ENCODE results near the gene CEMIP. TPM values are rescaled to one million over a fixed set of nuclear protein-coding genes. Genes with fewer than 3 reads are reported as not detected.

CEMIP gene
- total and polyA plus RNA-seq, 2 of the 13 experiments (the other 11 are each of a cell fraction or from before 2014, with no cell fraction given): 4.3 to 28.5 TPM

DNA sequence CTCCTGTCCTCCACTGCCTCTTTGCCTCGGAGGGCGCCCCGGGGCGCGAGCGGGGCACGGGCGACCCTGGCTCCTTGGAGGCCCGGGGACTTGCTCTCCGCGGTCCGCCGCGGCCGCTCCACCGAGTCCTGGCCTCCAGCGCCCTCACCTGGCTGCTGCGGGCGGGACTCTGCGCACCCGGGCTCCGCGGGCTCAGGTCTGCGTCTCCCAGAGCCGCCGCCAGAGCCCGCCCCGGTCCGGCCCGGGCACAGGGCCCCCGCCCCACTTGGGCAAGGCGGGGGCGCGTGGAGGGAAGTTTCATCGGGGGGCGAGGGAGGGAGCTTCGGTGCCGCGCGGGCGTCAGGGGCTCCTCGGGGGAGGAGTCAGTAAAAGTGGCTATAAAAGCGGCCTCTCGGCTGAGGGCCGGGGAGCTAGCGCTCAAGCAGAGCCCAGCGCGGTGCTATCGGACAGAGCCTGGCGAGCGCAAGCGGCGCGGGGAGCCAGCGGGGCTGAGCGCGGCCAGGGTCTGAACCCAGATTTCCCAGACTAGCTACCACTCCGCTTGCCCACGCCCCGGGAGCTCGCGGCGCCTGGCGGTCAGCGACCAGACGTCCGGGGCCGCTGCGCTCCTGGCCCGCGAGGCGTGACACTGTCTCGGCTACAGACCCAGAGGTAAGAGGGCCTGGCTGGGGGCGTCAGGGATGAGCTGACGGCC, at the start of gene CEMIP (continued):
- TF ChIP-seq, protein P1, sequence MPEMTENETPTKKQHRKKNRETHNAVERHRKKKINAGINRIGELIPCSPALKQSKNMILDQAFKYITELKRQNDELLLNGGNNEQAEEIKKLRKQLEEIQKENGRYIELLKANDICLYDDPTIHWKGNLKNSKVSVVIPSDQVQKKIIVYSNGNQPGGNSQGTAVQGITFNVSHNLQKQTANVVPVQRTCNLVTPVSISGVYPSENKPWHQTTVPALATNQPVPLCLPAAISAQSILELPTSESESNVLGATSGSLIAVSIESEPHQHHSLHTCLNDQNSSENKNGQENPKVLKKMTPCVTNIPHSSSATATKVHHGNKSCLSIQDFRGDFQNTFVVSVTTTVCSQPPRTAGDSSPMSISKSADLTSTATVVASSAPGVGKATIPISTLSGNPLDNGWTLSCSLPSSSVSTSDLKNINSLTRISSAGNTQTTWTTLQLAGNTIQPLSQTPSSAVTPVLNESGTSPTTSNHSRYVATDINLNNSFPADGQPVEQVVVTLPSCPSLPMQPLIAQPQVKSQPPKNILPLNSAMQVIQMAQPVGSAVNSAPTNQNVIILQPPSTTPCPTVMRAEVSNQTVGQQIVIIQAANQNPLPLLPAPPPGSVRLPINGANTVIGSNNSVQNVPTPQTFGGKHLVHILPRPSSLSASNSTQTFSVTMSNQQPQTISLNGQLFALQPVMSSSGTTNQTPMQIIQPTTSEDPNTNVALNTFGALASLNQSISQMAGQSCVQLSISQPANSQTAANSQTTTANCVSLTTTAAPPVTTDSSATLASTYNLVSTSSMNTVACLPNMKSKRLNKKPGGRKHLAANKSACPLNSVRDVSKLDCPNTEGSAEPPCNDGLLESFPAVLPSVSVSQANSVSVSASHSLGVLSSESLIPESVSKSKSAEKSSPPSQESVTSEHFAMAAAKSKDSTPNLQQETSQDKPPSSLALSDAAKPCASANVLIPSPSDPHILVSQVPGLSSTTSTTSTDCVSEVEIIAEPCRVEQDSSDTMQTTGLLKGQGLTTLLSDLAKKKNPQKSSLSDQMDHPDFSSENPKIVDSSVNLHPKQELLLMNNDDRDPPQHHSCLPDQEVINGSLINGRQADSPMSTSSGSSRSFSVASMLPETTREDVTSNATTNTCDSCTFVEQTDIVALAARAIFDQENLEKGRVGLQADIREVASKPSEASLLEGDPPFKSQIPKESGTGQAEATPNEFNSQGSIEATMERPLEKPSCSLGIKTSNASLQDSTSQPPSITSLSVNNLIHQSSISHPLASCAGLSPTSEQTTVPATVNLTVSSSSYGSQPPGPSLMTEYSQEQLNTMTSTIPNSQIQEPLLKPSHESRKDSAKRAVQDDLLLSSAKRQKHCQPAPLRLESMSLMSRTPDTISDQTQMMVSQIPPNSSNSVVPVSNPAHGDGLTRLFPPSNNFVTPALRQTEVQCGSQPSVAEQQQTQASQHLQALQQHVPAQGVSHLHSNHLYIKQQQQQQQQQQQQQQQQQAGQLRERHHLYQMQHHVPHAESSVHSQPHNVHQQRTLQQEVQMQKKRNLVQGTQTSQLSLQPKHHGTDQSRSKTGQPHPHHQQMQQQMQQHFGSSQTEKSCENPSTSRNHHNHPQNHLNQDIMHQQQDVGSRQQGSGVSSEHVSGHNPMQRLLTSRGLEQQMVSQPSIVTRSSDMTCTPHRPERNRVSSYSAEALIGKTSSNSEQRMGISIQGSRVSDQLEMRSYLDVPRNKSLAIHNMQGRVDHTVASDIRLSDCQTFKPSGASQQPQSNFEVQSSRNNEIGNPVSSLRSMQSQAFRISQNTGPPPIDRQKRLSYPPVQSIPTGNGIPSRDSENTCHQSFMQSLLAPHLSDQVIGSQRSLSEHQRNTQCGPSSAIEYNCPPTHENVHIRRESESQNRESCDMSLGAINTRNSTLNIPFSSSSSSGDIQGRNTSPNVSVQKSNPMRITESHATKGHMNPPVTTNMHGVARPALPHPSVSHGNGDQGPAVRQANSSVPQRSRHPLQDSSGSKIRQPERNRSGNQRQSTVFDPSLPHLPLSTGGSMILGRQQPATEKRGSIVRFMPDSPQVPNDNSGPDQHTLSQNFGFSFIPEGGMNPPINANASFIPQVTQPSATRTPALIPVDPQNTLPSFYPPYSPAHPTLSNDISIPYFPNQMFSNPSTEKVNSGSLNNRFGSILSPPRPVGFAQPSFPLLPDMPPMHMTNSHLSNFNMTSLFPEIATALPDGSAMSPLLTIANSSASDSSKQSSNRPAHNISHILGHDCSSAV (CRISPR knock-in tag; IDR thresholded peaks at IDR 0.05; ENCODE audit: borderline replicate concordance): no peak
- TF ChIP-seq THAP11 (CRISPR knock-in tag; IDR thresholded peaks at IDR 0.05) (no peak), ZNF513 (CRISPR knock-in tag; conservative IDR thresholded peaks at IDR 0.05) (no peak), ZNF468 (CRISPR knock-in tag; IDR thresholded peaks at IDR 0.05) (no peak), BCL6 (CRISPR knock-in tag; IDR thresholded peaks at IDR 0.05) (no peak), ZXDC (CRISPR knock-in tag; IDR thresholded peaks at IDR 0.05) (no peak; the same call in 1 of the 2 replicates), ZBTB42 (CRISPR knock-in tag; IDR thresholded peaks at IDR 0.05) (0 out of 2 replicates have a peak, but pooled peaks have one; percentile 47), KDM5B (CRISPR knock-in tag; IDR thresholded peaks at IDR 0.05; ENCODE audit: borderline replicate concordance) (no peak), ZC3H13 (CRISPR knock-in tag; IDR thresholded peaks at IDR 0.05) (no peak; the same call in 1 of the 2 replicates), ZNF83 (CRISPR knock-in tag; IDR thresholded peaks at IDR 0.05; ENCODE audit: borderline replicate concordance) (no peak), ZZZ3 (CRISPR knock-in tag; IDR thresholded peaks at IDR 0.05; ENCODE audit: borderline replicate concordance) (no peak), ZNF275 (CRISPR knock-in tag; IDR thresholded peaks at IDR 0.05; ENCODE audit: borderline replicate concordance) (no peak), FOXK1 (CRISPR knock-in tag; IDR thresholded peaks at IDR 0.05; ENCODE audit: borderline replicate concordance, low read depth) (no peak)
- TF ChIP-seq, protein P2, sequence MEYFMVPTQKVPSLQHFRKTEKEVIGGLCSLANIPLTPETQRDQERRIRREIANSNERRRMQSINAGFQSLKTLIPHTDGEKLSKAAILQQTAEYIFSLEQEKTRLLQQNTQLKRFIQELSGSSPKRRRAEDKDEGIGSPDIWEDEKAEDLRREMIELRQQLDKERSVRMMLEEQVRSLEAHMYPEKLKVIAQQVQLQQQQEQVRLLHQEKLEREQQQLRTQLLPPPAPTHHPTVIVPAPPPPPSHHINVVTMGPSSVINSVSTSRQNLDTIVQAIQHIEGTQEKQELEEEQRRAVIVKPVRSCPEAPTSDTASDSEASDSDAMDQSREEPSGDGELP (IDR thresholded peaks at IDR 0.05; ENCODE audit: borderline replicate concordance, low read depth): no peak; the same call in 1 of the 2 replicates
